GM18499 (cell line): Measurements from ENCODE around the gene BTNL2.
A peak's percentile ranks its signal among the peaks of the same experiment; 100 is the strongest.

Source experiments
- ATAC-seq: cut with Tn5 transposase; IDR thresholded peaks from one replicate; pipeline ENCODE4 v1.9.1; 2021; ENCODE audit warnings: moderate number of reproducible peaks; ENCODE audit not compliant: insufficient read depth, unreplicated experiment

BTNL2 gene

DNA sequence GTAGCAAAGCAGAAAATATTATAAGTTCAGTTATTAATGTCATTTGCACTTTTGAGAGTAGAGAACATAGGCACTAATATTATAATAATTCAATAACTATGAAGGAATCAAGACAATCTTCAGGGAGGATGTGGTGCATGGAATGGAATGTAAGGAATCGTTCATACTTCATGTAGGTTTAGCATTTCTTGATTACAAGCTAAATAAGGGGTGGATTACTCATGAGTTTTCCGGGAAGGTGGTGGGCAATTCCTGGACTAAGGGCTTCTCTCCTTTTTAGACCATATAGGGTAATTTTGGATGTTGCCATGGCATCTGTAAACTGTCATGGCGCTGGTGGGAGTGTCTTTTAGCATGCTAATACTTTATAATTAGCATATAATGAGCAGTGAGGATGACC, 9.1 kb upstream of the BTNL2 start:
- ATAC-seq = no peak

DNA sequence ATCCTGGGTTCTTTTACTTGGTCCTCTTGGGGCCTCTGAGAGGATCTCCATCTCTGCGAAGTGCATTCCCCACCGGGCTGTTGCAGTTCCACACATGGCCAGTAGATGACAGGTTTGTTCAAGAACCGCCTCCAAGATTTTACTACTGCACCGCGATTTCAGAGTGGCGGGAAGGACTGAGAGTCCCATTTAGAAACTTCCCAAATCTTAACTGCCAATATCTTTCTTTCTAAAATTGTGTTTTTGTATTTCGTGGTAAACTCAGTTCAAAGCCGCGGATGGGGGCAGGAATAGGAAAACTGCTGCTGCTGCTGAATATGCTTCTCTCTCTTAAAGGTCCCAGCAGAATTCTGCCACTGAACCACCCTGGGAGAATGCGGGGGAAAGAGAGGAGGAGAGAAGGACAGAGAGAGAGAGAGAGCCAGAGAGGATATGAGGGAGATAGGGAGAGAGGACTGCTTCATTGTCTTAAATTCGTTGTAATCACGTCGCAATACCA, 8.6 kb upstream of the BTNL2 start:
- ATAC-seq = no peak

DNA sequence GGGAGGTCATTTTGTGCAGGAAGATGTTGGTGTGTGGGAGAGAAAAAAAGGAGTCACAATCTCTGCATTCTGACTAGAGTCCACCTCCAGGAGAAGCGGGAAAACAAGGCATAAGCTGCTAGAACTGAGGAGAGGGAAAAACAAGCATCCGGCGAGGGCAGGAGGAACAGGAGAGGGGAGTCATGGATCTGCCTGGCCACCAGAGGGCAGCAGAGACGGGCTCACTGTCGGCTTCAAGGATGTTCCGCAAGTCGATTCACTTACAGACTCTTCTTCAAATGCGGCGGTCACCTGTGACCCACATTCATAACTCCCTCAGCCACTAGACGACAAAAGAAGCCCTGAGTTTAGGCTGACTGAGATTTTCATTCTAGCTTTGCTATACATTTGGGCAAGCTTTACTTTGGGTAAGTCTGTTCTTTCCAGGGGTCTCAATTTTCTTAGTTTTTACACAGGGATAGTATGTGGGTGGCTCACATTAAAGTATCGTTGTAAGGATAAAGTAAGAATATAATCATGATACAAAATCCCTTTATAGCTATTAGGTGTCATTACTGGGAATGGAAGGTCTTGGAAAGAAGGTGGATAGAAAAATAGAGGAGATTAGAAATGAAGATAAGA, 6.6 kb upstream of the BTNL2 start:
- ATAC-seq = no peak

DNA sequence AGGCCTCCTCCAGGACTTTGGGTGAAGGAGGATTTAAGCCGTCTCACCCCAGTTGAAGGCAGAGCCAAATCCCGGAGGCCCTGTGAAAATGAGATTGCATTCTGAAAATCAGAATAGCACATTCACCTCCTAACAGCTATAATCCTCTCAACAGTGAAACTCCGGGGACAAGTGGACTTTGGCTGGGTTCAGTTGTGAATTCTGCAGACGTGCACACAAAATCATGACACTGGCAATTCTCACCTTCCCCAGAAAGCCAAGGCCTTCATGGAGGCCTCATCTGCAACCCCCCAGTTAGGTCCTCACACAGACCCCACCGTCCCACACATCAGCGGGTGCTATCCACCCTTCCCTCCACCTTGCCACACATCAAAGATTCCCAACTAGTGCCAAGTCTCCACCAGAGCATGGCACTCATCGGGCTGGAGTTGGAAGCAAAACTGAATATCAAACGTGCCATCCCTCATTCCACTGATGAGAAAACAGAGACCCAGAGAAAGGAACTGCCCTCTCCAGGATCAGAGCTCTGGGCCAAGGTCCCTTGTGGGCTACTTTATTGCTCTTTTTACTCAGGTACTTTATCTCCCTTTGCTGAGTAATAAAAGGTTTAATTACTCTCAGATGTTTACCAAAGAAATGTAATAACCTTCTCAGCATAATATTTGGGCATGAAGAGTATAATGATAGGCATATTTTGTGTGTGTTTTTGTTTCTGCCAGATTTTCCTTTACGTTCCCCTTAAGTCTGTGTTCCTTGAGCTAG, 4.8 kb upstream of the BTNL2 start:
- no peak for ATAC-seq

DNA sequence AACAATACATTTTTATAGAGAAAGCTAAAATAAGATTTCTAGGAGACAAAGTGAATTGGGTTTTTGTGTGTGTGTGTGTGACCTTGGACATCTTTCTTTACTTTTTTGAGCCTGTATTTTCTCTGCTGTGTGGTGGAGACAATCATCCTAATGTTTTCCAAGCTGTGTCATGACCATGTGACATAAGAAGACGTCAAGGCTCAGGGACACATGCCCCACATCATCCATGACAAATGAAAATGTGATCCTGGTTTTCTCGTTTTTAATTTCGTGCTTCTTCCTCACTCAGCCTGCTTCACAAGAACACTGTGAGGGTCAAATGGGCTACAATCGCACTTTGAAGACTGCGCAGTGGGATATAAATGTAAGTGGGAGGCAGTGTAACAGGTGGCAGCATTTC, 3.9 kb upstream of the BTNL2 start:
- ATAC-seq = no peak

DNA sequence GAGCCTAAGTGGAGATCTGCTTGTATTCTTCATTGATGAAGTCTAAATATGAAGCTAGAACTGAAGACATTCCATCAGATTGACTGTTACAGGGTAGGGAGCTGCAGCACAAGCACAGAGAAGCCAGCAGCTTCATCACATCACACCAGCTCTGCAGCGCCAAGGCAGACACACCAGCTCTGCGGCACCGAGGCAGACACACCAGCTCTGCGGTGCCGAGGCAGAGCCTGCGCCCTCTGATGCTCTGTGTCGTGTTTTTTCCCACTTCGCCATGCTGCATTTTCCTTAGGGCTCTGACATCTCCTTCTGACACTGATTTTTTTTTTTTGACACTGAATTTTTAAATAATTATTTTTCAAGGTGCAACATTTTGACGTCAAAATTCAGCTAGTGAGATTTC, 784 bp downstream of the BTNL2 start:
- no peak for ATAC-seq

DNA sequence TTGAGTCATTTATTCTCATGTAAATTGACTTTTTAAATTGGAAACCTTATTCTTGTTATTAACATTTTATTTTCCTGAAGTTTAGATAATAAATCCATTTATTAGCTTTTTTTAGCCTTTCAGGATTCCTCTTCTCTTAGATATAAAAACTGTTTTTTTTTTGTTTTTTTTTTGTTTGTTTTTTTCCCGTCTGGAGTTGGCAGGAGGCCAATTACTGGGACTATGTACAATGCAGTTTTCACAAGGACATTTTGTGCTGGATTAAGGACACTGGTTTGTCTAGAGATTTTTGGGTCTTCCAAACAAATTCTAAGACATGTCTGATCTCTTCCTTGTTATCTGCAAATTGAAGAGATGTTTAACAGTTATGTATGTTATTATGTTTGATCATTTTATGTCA, 1.3 kb downstream of the BTNL2 start:
- no peak for ATAC-seq

DNA sequence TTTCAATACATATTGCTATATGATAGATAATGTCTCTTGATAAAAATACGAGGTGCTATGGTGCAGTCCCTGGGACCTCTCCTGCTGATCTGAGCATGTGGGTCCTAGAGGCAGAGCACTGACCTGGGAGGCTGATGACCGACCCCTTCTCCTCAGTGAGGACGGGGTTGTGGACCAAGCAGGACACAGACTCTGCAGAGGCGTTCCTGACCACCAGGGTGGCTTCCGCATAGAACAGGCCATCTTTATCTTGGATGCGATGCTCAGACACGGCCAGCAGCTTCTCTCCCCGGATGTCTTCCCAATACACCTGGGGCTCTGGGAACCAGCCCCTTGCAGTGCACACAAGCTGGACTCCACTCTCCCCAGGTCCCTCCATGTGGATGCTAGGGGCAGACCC, 4.2 kb downstream of the BTNL2 start:
- no peak for ATAC-seq

DNA sequence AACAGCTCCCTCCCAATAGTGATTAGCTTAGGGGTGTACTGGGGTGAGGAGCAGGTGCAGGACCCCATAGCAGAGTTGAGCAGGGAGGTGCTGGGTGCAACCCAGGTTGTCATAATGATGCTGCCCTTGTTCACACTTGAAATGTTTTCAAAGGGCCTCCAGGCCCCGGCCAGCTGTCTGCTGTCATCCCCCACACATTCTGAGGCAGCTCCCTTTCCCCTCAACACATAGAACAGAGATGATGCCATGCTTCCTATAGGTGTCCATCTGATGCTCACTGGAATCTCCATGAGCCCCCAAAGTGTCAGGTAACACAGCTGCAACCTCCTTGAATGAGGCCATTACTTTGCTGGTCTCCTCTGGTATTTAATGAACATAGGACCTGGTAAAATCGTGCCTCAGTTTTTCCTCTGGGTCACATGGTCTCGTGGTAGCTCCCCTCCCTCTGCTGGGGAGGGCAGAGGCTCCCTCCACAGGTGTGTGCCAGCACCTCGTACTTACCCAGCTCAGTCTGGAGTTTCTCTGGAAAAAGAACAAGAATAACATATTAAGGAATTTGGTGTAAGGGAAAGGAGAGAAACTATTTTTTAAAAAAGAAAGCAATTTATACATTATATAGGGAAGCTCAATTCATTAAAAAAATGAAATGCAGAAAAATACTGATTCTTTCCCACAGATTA, 5.6 kb downstream of the BTNL2 start:
- no peak for ATAC-seq

DNA sequence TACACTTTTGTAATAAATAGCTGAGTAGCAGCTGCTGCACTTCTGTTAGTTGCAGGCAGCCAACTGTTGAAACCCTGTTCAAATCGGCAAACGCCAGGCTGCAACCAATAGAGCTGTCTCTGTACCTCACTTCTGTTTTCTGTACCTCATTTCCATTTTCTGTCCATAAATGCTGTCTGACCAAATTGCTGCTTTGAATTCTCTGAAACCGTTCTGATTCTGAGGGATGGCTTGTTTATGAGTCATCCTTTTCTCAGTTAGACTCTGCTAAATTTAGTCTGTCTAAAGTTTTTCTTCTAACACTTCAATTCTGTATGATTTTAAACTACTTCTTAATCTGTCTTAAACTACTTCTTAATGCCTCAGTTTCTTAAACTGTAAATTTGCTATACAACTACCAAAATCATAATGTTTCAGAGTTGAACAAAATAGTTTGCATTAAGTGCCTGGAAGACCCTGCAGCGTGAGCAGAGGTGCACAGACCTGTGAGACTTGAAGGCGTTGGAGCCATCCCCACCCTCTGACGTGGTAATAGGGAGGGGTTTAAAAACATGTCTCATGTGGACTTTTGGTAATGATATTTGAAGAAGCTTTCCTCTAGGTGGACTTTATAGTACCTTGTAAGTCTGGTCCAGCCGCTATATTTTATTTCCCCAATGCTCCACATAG, 9.6 kb downstream of the BTNL2 start:
- peak; percentile 62 for ATAC-seq

DNA sequence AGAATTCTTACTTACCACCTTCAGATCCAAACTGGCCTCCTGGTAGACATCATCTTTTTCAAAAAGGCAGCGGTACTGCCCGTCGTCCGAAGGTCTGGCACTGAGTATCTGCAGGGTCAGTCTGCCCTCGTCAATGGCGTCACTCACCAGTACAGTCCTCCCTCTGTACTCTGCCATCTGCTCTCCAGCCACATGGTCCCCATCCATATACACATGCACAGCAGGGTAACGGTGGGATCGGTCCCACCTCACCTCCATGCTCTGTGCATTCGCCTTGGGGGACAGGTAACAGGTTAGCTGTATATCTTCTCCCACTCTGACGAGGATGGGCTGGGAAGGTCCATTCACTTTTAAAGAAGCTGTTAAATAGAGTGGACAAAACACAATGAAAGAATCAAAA, 11.0 kb downstream of the BTNL2 start:
- no peak for ATAC-seq

DNA sequence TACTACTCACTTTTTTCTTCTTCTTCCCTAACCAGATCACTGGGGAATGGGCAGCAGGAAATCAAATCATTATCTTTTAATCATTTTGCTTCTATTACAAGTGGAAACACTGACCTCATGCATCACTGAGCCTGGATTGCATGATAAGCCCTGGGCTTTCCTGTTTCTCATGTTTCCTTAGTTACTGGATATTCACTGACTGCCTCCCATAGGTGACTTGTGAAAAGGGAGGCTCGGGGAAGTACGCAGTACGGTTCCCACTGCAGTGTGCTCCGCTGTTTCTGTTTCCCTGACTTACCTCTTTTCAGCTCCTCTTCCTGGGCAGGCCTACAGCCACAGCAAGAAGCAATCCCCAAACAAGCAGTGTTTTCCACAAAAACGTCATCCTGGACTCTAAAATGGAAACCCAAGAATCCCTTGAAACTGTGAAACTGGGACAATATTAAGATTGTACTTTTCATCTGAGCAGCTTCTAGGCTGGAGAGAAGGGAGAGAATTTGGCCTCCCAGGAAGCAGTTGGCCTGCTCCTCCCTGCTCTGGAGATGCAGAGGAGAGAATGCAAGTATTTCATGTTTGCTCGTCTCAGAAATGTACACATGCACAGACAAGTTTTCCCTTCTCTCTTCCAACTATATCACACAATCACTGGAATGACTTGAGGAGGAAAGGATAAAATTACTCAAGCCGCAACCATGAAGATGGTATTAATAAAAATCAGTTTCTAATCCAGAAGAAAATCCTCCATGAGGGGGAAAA, 13.1 kb downstream of the BTNL2 start:
- ATAC-seq = no peak

DNA sequence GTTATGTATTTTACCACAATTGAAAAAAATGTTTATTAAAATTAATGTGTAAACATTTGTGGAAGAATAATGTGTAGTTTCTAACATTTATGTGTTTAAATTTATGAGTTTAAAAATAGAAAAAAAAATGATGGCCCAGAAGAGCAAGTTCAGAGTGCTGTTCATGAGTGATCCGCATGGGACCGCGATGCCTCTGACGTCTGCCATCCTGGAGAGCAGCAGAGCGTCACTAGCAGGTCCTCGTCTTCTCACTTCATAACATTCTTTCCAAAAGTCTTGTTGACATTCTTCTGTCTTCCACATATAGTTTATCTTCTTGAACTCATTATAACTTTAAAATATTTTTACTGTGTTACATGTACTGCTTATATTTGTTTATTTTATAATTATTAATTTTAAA, 15.5 kb downstream of the BTNL2 start:
- no peak for ATAC-seq

DNA sequence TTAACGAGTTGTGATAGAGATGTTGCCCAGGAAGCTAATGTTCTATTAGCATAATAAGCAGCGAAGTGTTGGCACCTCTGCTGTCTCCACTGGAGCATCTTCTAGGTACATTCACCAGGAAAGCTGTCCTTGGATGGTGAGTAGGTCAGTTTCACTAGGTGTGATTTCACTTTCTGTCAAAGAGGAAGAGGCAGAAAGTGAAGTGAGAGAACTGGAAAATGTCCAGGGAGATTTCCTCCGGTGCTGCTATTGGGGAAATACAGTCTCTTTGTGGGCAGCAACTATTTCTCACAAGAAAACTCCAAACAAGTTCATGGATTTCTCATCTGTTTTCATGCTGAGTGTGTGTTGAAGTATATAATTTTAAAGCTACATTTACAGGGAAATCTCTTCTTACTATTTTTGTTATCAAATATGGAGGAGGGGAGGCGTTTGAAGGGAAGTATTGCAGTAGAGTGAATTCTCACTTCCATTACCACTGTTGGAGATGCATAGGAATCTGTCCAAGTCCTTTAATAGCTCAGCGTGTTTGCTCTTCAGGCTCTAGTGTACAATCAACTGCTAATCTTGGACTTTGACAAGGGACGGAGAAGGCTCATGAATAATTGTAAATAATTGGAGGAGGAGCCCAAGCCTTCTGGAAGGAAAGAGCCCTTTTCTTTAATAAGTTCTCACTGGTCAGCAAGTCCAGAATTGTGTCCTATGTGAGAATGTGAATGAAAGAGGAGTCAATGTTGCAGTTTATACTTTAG, 19.2 kb downstream of the BTNL2 start:
- no peak for ATAC-seq

DNA sequence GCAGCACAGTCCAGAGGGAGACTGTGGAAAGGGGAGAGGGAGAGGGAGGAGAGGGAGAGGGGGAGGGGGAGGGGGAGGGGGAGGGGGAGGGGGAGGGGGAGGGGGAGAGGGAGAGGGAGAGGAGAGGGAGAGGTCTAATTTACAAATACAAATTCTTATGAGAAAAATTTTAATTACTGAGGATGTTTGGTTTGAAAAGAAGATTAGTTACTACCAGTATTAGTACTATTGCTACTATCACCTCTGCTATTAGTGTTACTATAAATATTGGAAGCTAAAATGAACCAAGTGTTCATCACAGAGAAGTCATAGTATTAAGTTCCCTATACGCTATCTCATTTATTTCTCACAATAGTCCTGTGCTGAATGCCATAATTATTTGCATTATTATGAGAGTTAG, 20.9 kb downstream of the BTNL2 start:
- no peak for ATAC-seq

DNA sequence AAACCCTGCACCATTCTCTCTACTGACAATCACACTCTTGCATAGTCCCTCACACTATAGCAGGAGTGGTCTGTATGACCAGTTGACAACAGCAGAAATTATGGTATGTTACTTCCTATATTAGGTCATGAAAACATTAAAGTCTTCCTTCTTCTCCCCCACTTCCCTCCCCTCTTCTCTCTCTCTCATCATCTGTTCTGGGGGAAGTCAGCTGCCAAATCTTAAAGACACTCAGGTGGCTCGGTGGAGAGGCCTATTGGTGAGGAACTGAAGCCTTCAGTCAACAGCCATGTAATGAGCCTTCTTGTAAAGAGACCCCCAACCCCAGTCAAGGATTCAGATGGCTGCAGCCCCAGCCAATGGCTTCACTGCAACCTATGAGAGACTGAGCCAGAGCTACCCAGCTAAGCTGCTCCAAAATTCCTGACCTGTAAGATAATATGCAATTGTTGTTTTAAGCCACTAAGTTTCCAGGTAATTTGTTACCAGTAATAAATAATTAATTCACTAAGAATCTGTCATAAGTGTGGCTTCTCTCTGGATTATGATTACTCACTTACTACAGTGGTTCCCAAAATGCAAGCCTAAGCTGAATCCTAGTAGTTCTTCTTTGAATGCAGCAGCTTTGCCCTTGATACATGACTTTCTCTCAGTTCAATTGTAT, 24.1 kb downstream of the BTNL2 start:
- no peak for ATAC-seq

DNA sequence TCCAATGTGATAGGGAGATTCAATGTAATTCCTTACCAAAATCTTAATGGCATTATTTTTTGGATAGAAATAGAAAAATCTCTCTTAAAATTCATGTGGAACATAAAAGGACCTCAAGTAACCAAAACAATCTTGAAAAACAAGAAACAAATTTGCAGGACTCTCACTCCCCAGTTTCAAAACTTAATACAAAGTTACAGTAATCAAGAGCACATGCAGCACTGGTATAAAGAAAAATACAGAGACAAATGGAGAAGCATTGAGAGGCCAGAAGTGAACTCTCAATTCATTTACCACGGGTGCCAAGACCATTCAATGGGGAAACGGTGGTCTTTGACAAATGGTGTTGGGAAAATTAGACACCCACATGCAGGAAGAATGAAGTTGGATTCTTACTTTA, 27.4 kb downstream of the BTNL2 start:
- ATAC-seq = no peak

DNA sequence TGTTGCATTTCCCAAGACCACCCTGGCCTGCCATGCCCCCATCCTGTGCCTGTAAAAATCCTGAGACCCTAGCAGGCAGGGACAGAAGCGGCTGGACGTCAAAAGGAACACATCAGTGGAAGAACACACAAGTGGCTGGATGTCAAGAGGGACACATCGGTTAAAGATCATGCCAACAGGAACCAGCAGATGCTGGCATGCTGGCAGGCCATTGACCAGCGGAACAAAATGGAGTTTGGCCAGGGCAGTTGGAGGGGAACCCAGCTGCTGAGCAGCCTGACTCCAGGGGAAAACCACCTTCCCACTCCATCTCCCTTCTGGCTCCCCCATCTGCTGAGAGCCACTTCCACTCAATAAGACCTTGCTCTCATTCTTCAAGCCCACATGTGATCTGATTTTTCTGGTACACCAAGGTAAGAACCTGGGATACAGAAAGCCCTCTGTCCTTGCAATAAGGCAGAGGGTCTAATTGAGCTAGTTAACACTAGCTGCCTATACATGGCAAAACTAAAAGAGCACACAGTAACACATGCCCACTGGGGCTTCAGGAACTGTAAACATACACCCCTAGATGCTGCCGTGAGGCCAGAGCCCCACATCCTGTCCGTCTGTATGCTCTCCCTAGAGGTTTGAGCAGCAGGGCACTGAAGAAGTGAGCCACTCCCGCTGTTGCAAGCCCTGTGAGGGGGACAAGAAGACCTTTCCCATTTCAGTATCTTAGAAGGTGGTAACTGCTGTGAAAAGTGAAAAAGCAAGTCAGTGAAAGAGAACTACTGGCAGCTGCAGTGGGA, 31.0 kb downstream of the BTNL2 start:
- no peak for ATAC-seq
